ENCODE data around the gene PLN. TPM values are rescaled to one million over a fixed set of nuclear protein-coding genes. Genes with fewer than 3 reads are reported as not detected.

Gene PLN
- total RNA-seq, 1 donor from 2014 or later = not detected

DNA sequence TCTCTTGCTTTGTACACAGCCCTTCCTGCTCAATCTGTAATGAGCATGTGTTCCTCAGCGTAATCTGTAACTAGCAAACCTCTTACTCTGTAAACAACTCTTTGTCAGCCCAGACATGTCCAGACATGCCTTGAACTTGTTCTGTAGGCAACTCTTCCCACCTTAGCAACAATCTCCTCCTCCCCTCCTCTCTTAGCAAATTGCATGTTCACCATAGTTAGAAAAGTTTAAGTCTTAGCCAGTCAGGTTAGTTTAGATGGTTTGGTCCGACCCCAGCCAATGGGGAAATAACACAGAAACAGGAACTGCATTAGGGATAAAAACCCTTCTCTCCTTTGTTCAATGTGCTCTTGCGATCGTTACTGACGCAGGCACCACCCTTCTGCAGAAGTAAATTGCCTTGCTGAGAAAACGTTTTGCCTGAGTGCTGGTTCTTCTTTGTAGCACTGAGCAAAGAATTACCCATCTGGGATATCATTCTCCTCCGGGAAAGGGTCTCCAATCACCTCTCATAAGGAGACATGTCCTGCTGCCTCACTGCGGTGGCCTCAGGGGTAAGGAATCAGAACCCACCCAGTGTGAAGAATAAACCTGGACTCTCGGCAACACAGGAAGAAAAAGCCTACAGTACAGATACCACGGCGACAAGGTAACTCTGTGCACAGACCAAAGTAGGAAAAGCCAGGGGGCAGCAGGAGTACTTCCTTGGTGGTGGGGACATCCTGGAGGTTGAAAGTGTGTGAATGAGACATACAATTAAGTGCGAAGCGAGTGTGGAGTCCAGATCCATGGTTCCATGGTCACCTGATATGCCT is 26.2 kb downstream of the PLN start:
- intact Hi-C loops (cut with micrococcal nuclease) = no loop called here

DNA sequence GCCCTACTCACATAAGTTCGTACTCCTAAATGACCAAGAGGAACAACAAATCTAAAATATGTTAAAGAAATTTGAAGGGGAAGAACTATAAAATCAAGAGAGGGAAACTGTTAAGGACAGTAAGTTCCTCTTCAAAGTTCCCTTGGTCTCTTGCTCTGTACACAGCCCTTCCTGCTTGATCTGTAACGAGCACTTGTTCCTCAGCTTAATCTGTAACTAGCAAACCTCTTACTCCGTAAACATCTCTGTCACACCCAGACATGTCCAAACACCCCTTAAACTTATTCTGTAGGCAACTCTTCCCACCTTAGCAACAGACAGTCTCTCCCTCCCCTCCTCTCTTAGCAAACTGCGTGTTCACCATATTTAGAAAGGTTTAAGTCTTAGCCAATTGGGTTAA is 29.9 kb downstream of the PLN start:
- intact Hi-C loops (cut with micrococcal nuclease) = no loop called here

DNA sequence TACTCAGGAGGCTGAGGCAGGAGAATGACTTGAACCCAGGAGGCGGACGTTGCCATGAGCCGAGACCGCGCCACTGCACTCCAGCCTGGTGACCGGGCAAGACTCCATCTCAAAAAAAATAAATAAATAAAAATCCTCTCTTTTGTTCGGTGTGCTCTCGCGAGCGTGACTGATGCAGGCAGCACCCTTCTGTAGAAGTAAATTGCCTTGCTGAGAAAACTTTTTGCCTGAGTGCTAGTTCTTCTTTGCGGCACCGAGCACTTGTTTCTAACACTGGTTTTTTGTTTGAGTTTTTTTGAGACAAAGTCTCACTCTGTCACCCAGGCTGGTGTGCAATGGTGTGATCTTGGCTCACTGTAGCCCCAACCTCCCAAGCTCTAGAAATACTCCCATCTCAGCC is 30.5 kb downstream of the PLN start:
- intact Hi-C loops (cut with micrococcal nuclease) = no loop called here

DNA sequence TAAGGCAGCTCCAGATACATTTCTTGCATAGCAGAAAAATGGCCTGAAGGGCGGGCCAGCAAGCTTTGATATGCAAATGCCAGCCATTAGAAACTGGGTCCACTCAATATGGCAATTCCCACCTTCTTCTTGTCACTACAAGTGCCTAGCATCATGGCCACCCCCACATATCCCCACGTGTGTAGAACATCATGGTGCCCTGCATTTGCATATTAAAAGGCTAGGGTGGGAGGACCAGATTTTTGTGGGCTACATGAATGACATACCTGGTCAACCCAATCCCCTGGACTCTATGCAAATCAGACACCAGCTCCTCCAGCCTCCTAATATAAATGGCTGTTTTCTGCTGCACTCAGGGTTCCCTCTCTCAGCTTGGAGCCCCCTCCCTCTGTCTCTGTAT is 31.7 kb downstream of the PLN start:
- intact Hi-C loops (cut with micrococcal nuclease) = loop anchor here (1.0 kb wide), 2 partner anchors 295 to 603 kb away; no protein-coding TSS in a partner anchor

DNA sequence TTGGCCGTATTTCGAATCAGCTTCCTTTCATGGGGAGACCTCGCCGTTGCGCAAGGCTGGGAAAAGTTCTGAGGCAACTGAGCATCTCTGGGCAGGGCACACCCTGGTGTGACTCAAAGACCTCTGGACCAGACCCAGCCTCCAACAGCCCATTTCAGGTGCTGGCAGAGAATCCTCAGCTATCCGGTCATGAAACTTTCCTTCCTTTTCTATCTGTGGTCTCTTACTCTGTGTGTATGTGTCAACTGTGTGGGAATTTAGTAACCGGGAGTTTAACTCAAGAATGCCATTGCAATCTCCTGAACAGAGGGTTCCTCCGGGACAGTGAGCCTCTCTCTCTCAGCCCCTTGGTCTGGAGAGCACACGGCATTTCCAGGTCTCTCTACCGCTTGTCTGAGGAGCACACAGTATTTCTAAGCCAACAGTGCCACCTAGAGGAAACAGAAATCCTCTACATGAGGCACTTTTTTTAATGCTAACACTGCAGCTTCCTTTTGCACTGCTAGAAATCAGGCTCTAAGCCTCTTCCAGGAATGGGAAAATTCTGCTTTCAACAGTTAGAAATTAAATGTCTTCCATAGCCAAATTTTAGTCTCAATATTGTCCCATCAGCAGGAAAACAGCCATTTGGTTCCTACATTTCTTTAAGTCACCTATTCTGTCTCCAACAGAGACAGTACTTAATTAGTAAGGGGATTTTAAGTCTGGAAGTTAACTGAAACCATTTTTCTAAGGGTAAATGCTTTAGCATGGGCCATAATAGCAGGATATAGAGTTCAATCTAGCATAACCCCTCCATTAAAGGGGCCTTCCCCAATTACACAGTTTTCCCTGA is 32.7 kb downstream of the PLN start:
- intact Hi-C loops (cut with micrococcal nuclease) = loop anchor here (1.0 kb wide), 2 partner anchors 297 to 605 kb away; no protein-coding TSS in a partner anchor

DNA sequence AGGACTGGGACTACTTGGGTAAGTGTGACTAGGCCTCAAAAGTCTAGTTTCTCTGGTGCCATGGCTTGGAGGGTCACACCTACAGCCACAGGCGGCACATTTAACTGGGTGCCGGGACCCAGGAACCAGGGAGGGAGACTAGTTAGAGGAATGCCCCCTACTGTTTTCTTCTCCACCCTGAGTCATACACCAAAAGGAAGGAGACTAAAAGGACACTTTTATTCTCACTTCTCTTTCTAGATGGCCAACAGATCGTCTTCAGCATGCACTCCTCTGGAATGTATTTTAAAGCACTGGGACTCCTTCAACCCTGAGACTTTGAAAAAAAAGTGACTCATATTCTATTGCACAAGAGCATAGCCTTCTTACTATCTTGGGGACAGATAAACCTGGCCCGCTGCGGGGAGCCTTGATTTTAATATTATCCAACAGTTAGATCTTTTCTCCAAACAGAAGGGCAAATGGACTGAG is 33.4 kb downstream of the PLN start:
- intact Hi-C loops (cut with micrococcal nuclease) = no loop called here

DNA sequence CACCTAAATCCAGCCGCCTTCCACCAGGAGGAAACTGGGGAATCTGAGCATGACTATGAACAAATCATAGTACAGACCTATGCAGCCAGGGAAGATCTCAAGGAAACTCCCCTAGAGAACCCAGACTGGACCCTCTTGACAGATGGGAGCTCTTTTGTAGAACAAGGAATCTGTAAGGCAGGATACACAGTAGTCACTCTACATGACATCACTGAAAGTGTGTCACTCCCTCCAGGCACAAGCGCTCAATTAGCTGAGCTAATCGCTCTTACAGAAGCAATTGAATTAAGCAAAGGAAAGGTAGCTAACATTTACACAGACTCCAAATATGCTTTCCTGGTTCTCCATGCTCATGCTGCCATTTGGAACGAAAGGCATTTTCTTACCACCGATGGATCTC is 36.8 kb downstream of the PLN start:
- intact Hi-C loops (cut with micrococcal nuclease) = no loop called here

DNA sequence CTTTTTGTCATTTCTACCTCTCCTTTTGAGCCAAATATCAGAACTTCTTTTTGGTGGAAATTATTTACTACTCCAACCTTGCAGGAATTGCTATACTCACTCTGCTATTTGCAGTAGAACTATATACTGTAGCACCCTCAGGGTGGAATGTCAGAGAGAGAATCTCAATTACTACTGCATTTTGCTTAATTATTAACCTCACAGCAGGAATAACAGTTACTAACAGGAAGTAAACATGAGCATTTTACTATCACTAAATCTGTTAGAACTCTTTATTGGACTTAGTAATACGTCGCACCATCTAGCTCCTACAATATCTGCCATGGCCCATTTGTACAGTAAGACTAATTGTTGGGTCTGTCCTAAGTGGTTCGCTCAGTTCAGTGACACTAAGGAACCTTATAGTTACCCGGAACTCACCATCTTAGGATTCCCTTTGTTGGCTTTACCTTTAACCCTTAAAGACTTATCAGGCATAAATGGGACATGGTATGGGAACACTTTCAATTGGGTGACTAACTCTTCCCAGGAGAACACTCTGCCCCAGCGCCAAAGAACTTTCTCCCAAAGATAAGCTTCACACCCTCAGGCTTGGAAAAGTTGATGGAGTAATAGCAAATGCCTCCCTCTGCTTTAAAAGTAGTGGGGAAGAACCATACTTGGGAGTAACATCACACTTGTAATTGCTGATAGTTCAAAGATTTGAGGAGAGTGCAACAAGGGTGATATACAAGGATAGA is 38.8 kb downstream of the PLN start:
- intact Hi-C loops (cut with micrococcal nuclease) = no loop called here

DNA sequence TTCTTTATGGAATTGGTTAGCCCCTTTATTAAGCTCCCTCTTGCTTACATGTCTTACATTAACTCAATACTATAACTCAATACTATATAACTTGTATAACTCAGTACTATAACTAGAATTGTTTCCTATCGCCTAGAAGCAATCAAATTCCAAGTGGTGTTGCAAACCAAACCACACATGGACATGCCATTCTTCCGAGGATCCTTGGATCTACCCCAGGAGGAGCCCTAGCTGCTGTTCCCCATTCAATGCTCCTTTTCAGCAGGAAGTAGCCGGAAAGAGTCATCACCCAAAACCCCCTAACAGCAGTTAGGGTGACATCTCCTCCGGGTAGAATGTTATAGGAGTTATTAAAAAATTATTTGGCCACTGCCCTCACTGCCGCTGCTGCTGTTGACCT is 40.5 kb downstream of the PLN start:
- intact Hi-C loops (cut with micrococcal nuclease) = no loop called here

DNA sequence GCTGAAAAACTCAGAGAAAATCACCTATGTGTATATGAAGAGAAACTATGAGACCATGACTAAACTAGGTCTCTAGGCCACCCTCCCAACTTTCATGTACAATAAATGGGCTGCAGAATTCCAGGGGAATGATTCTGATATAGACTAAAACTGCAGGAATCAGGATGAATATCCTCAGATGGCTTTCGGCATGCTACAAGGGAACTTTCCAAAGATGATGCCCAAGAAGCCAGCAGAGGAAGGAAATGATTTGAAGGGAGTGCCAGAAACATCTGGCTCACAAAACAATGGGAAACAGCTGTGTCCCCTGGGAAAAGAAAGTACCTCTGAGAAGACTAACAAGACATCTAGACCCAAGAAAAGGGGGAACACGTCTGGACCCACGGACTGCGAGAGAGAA is 41.1 kb downstream of the PLN start:
- intact Hi-C loops (cut with micrococcal nuclease) = no loop called here

DNA sequence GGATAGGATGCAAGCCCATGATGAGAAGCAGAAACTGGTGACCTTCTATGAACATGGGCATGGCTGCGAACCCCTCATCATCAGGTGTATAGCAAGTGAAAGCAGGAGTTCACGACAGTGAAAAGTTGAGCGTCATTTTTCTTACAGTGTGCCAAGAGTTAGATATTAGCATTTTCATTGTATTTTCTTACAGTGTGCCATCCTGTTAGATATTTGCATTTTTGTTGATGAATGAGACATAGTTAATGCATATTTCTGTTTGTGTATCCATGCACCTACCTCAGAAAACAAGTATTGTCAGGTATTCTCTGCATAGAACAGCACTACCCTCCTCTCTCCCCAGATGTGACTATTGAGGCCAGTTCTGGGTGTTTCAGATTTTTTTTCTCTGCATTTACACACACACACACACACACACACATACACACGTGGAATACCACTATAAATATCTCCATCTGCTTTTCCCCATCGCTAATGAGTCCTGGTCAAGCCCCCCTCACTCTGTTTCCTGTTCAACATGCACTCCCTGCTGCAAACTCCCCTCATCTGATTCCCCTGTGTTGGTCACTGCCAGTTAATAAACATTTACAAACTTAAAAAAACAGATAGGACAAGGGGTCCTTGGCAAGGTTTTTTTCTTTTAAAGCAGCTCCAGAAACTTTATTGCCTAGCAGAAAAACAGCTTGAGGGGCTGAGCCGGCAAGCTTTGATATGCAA is 41.7 kb downstream of the PLN start:
- intact Hi-C loops (cut with micrococcal nuclease) = no loop called here

DNA sequence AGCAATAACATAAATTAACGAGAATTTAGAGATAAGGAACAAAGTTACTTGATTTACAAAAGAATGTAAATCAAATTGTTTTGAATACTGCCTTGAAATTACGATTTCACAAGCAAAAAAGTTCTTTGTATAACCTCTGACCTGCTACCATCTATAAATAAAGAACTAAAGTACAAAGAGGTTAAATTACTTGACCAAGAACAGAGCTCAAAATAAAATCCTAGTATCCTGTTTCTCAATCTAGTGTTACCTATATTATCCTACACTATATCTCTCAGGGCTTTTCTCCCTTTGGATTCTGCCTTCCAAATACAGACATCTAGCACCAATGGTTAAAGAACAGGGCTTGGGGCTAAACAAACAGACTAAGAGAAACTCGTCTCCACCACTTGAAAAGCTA is 43.8 kb downstream of the PLN start:
- intact Hi-C loops (cut with micrococcal nuclease) = no loop called here

DNA sequence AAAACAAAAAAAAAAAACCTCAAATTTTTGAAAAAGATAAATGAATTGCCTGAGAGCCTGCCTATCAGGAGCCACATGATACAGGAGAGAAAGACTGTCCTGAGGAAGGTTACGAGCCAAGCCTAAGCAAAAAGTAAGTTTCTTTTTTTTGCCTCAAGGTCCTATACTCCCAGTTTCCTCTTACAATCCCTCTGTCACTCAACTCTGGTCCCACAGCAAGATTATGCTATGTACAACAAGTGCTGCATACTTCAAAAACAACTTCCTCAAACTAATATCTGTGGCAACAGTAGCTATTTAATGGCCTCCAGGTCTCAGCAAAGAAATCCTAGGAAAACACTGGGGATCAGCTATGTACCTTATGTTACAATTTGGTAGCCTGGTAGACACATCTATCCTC is 46.8 kb downstream of the PLN start:
- intact Hi-C loops (cut with micrococcal nuclease) = no loop called here

DNA sequence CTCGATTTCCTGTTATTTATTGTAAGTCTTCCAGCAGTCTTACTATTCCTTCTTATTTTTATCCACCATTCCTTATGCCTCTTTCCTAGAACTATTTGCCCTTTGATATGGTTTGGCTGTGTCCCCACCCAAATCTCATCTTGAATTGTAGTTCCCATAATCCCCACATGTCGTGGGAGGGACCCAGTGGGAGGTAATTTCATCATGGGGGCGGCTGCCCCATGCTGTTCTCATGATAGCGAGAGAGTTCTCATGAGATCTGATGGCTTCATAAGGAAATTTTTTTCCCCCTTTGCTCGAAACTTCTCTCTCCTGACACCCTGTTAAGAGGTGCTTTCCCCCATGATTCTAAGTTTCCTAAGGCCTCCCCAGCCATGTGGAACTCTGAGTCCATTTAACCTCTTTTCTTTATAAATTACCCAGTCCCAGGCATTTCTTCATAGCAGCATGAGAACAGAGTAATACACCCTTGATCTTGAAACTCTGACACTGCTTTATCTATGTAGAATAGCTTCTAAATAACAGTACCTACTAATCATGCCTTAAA is 48.8 kb downstream of the PLN start:
- intact Hi-C loops (cut with micrococcal nuclease) = no loop called here

DNA sequence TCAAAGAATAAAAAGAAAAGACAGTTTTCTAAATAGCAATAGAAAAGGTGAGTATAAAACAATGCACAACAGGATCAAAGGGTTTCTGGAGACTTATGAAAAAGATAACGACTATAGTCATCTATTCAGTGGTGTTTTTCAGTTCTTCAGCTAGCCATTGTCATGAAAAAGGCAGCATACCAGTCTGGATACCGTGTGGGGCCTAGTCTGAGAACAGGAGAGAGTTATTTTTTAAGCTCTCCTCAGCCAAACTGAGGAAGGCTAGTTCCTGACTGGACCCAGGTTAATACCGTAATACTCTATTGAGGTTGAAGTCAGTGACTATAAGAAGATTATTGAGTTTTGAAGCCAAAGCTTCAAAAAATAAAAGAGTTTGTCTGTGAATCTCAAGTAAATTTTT is 49.5 kb downstream of the PLN start:
- intact Hi-C loops (cut with micrococcal nuclease) = no loop called here

DNA sequence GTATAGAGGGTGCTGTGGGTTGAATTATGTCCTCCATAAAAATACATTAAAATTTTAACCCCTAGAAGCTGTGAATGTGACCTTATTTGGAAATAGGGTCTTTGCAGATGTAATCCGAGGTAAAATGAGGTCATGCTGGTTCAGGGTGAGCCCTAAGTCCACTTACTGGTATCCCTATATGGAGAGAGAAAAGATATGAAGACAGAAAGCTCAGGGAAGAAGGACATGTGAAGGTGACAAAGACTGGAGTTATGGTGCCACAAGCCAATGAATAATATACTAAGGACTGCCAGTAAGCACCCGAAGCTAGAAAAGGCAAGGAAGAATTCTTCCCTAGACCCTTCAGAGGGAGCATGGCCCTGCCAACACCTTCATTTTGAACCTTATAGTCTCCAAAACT is 50.2 kb downstream of the PLN start:
- intact Hi-C loops (cut with micrococcal nuclease) = no loop called here

DNA sequence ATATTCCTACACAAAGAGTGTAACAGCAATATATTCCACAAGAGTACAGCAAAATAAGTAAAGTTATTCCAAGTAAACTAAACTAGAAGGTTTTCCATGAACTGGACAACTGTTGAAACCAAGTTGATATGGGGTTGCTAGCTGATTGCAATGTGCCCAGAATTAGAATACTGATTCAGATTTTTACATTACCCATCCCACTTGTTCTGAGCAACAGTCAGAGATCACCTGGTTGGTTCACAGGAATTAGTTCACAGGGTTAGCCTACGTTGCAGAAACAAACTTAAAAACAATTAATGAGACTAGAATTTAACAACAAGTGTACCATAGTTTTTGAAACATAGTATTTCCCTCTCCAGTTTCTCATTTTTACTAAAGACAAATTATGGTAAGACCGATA is 54.2 kb downstream of the PLN start:
- intact Hi-C loops (cut with micrococcal nuclease) = no loop called here

DNA sequence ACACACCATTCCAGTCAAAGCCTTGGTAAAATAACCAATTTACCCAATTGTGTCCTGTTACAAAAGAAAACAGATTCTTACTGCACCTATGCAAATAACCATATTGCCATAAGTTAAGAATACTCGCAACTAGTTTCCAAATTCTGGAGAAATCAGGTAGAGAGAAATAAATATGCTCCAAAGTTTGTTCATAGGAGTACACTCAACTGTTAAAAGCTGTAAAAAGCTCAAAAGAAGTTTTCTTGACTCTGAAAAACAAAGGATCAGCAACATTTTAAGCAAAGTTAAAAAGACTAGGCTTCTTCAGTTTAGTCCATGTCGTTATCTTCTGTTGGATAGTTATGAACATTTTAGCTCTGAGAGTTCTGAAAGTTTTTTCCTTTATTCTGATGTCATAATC is 55.3 kb downstream of the PLN start:
- intact Hi-C loops (cut with micrococcal nuclease) = no loop called here

DNA sequence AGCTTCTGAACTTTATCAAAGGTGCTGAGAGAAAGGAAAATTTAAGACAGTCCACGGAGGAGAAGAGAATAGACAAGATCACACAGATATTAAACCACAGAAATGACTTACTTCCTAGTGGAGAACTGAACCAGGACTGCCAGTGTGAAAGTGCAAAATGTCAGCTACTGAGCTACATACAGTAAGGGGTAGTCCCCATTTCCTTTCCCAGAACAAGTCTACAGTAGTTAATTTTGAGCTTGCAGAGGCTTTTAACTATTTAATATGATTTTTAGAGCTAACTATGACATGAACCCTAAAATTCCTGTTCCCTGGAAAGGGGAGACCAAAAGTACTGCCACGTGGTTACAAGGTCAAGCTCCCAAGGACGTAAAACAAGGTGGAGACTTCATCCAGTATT is 58.2 kb downstream of the PLN start:
- intact Hi-C loops (cut with micrococcal nuclease) = no loop called here

DNA sequence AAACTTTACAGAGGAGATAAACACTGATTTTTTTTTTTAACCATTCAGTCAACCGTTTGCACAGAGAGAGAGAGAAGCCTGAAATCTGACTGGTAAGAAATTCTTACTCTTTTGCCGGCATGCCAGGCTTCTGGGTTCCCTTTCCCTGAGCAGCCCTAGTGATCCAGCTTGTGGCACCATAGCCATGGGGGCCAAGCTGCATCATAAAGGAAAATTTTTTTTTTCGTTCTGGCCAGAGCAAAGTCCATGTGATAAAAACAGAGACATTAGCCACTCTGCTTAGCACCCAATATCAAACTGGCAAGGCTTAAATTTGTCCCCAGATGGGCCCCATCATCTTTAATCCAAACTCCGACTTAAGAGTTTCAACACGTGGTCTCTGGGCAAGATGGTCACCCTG is 58.8 kb downstream of the PLN start:
- intact Hi-C loops (cut with micrococcal nuclease) = no loop called here
